HG03108 (cell line): ENCODE data around the gene ITGB2.
A peak's percentile ranks its signal among the peaks of the same experiment; 100 is the strongest.
"Not testable (repeated sequence)": the region's sequence is repeated elsewhere in the genome, so short reads cannot be mapped to it uniquely, and the experiment has no call there.

Experiments used
- ATAC-seq: cut with Tn5 transposase; IDR thresholded peaks from one replicate; pipeline ENCODE4 v1.9.1; 2021; ENCODE audit warnings: moderate library complexity; ENCODE audit not compliant: unreplicated experiment

Gene ITGB2

DNA sequence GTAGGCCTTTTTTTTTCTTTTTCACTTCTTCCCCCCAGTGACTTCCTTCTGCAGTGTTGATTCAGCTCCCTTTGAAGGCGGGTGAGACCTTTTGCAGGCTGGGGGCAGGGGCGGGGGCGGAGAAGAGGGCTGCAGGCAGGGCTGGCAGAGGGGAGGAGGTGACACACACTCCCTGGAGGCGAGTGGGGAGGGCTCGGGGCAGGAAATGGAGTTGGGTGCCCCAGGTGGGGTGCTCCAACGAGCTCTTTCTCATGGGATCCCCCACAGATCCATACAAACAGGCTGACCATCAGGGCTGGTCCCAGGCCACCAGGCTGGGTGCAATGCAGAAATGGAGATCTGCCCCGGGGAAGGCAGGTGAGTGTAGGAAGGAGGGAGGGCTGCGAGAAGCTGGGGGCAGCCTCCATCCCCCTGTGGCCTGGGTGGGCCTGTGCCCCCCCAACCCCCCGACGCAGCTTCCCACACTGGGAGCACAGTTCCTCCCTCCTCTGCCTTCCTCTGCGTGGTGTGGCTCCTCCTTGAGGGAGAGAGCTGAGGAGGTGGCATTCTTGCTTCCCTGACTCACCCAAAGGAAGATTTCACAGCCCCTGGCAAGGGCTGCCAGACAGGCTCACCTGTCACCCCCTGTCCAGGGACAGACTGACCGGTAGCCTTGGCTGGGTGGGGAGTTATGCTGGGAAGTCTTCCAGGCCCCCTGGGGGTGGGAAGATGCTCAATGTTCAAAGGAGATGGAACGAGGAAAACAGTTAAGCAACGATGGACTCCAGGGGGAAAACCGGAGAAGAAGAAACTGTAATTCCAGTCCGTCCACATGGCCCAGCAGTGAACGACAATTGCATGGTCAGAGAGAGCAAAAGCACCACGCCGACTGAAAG lies 7.1 kb upstream of the ITGB2 start:
- ATAC-seq = peak; percentile 40

DNA sequence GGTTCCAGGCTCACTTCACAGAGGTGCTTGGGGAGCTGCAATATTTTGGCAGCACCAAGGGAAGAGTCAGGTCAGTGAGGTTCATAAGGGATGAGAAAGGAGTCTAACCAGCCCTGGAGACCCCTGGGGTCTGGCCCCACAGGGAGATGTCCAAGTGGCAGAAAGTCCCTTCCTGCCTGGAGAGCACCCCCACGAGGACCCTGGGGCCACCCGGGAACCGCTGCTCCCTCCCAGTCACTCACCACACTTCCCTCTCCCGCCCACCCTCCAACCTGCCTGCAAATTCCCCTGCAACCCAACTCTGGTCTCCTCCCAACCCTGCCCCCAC lies 6.5 kb upstream of the ITGB2 start:
- no peak for ATAC-seq

DNA sequence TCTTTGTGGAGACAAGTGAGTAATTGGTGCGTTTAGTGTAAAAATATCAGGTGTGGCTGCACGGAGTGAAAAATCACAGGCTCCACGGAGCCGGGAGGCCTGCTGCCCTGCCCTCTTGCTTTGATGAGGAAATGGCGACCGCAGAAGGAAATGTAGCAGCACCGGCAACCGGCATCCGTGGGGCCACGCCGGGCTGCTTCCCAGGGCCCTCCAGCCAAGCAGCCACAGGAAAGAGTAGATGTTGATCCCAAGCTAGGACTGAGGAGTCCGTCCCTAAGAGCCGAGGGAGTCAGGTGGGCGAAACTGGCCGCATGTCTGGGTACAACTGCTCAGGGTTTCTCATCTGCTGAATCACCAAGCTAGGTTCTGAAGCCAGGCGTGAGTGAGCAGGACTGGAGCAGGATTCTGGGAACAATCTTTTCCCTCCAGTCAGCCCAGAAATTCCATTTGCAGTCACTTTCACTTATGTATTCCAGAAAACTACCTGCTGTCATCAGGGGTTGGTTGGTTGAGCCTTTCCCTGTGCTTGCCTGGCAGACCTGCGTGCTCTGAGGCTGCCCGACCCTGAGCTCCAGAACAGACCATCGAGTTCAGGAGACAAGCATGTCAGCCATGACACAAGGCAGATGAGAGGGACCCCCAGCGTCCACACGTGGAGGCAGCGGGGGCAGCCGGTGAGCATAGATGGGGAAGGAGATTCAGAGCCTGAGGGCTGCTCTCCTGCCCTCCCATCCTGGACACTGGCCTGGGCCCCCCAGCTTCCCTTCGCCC lies 5.8 kb upstream of the ITGB2 start:
- ATAC-seq = no peak

DNA sequence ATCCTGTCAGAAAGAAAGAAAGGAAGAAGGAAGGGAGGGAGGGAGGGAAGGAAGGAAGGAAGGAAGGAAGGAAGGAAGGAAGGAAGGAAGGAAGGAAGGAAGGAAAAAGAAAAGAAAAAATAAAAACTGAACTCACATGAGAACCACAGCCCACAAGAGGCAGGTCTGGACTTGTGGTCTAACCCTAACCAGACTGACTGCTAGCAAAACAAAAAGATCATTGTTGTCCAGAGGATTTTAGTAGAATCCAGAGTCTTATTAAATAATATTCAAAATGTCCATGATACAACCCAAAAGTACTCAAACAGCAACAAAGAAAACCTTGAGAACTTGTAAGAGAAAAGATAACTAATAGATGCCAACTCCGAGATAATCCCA lies 4.7 kb upstream of the ITGB2 start:
- ATAC-seq = no peak

DNA sequence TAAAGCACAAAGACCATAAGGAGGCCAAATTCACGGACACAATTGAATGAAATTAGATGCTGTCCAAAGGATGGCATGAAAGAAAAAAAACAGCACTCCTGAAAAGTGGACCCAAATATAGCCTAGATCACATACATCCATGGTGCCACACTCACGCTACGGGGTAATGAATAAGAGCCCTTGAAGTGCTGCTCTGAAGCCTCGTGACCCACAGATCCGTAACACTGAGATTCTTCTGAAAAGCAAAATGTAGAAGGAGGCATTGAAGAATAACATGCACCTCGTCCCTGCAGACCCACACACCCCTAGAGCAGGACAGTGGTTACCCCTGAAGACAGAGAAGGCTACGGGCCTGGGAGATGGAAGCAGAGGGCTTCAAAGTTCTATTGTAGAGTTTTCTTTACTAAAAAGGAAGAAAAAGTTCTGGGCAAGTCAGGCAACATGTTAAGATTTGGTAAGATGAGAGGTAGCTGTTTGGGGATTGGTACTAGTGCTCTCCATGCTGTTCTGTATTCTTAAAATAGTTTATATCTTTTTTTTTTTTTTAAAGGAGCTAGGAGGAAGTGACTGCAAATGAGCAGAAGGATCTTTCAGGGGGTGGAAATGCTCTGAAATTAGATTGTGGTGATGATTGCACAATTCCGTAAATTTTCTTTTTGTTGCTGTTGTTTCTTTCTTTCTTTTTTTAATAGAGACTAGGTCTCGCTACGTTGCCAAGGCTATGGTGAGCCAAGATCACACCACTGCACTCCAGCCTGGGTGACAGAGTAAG lies 4.1 kb upstream of the ITGB2 start:
- no peak for ATAC-seq

DNA sequence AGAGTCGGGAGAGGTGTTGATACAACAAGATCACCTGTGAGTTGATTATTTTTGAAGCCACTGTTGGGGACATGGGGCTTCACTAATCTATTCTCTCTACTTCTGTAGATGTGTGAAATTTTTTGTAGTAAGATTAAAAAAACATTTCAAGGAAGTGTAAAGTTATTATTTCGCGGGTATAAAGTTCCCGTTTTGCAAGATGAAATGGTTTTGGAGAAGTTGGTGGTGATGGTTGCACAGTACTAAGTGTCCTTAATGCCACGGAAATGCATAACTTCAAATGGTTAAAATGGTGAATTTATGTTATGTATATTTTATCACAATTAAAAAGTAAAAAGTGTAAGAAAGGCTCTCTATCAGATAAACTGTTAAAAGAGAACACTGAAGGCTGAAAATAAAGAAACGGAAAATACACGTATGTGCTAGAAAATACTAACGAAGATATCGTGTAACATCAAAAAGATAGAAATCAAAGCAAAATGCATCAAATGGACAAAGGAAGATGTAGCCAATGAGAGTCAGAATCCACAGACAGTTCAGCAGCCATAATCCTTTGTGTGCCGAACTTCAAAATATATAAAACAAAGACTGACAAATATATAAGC lies 2.9 kb upstream of the ITGB2 start:
- no peak for ATAC-seq

DNA sequence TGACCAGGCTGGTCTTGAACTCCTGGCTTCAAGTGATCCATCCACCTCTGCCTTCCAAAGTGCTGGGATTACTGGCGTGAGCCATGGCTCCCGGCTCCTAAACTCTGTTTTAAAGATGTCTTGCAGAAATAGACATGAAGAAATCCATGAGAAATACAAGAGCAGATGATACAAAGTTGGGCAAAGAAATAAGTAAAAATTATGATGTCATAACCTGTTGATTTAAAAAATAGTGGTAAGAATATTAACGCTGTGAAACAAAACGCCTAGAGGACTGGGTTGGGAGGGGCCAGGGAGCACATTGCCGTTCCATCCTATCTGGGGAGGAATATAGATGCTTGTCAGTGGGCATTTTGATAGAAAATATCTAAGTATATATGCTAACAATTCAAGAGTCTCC lies 1.2 kb upstream of the ITGB2 start:
- ATAC-seq = no peak

DNA sequence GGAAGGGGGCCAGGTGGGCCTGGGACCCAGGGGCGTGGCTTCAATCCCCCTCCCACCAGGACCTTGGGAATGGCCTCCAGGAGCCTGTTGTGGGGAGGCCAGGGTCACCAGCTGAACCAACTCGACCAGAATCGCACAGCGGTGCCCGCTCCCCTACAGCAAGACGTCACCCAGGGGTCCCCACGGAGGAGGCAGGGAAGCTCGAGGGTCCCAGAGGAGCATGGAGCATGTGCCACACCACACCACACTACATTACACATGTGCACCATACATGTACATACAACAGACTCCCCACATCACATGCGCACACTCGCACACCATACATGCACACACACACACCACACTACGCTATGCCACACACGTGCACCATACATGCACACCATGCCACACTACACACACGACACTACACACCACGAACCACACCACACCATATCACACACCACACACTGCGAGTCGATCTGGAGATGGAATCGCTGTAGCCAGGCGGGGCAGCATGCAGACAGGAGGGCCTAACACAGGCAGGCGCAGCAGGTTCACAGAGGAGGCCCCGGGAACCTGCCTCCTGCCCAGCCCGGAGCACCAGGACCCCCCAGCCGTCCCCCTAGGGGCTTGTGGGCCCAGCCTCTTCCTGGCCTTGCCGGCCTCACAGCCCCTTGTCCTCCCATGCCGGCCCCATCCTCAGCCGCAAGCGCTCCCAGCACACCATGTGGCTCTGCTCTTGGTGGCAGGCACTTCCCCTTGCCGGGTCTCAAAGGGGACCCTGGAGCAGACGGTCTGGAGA lies 596 bp downstream of the ITGB2 start:
- ATAC-seq = peak; percentile 10

DNA sequence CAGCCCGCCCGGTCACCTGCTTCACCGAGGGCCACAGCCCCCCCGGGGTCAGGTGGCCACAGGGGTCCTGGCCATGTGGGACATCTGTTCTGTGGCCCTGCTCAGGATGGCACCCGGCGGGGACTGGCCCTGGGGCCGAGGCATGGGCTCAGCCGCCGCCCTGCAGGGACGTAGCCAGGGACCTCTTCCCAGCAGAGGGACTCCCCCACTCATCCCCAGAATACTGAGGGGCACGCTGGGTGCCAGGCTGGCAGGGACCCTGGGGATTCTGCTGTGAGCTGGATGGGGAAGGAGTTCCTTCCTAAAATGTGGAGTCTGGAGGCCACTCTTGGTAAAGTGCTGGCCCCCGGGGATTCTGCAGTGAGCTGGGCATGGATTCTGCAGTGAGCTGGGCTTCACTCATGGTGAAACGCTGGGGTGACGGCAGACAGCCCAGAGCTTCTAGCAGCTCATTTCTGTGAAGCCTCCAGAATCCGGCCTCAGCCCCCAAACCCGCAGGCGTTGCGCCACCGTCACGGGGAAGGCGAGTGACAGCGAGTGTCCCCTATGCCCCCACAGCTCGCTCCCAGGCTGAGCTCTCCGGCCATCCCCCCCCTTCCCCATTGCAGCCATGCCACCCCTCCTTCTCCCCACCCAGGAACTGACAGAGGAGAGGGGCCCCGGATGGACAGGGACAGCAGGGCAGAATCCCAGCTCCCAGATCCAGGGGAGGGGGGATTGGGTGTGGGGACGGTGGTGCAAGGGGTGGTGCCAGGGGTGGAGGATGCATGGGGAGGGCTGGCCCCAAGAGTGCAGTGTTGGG lies 1.4 kb downstream of the ITGB2 start:
- no peak for ATAC-seq

DNA sequence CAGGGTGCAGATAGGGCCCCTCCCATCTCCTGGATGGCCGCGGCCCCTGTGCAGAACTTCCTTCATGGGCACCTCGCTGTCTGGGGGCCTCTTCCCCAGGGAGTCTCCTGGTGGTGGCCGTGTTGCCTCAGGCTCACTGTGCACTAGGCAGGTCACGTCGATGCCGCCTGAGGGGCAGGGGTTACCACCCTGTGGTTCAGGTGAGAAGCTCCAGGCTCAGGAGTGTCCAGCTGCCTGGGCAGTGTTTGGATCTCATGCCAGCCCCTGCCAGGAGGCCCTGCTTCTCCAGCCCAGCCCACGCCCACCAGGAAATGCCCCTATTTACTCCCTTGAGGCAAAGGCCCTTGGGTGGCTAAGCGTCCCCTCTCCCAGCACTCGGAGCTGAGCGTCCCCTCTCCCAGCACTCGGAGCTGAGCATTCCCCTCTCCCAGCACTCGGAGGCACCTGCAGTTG lies 2.1 kb downstream of the ITGB2 start:
- ATAC-seq = no peak

DNA sequence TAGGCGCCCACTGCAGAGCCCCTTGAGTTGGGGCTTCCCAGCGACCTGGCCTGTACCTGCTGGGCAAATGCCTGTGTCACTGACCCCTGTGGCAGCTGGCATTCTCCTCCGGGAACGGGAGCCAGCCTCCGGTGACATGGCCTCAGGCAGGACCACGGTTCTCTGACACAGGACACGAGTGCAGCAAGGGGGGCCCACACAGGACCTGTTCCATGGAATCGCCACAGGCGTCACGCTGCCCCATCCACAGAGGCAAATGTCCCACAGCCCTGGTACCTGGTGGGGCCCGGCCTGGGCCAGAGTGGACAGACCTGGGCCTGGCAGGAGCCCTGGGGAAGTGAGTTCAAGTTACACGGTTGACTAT lies 2.6 kb downstream of the ITGB2 start:
- no peak for ATAC-seq

DNA sequence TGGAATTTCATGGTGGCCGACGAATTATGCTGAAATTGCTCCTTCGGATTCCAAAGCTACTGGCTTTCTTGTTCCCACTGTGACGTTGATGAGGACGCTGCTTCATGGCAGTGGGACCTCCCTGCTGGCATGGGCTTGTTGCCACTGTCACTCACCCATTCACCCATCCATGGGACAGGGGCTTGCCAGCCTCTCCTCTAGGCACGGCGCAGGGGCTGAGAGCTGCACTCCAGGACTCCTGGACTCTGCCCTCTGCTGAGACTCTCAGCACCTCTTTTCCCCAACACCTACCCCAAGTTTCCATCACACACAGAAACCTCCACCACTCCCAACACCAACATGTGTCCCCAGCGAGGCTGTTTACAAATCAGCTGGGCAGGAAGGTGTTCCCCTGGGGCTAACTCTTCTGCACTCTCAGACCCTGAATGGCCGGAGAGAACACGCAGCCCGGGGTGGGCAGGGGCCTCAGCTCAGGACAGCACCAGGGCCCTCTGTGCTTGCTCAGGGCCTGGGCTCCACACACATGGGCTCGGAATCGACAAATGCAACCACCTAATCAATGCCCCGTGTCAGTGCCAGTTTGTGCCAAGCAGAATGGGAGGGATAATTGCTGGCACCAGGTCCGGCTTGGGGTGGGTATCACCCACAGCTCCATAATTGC lies 3.1 kb downstream of the ITGB2 start:
- no peak for ATAC-seq

DNA sequence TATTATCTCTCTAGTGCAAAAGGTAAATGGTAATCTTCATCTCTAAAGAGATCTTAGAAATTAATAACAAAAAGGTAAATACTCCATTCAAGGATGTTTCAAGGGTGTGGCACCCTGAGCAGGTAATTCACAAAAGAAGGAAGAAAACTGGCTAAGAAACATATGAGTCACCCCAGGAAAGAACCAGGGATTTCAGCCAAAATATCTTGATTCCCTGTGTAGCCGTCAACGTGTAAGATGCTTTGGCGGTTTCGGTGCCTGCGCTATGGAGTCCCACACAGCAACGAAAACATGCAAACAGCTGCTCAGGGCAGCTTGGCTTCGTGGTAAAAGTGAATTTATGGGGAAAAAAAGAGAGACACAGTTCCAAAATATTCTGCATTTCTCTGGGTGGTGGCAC lies 3.7 kb downstream of the ITGB2 start:
- no peak for ATAC-seq

DNA sequence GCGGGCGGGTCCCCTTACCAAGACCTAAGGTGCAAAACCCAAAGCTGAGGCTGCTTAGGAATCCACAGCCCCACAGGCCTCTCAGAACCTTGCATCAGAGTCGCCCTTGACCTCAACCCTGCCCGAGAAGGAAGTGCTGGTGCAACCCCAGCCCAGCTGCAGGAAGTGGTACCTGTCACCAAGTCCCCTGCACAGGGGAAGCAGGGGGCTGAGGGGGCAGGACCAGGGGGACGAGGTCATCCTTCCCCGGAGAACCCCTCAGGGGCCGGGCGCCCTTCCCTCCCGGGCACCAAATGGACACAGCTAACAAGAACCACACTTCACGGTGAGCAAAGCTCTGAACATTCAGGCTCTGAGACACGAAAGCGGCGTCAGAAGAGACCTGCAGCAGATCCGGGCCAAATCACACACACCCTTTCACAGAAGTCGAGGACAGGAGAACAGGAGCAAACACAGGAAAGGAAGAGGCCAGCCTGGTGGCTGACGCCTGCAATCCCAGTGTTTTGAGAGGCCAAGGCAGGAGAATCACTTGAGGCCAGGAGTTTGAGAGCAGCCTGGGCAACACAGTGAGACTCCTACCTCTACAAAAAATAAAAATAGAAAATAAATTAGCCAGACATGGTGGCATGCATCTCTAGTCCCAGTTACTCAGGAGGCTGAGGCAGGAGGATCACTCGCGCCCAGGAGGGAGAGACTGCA lies 6.4 kb downstream of the ITGB2 start:
- ATAC-seq = no peak

DNA sequence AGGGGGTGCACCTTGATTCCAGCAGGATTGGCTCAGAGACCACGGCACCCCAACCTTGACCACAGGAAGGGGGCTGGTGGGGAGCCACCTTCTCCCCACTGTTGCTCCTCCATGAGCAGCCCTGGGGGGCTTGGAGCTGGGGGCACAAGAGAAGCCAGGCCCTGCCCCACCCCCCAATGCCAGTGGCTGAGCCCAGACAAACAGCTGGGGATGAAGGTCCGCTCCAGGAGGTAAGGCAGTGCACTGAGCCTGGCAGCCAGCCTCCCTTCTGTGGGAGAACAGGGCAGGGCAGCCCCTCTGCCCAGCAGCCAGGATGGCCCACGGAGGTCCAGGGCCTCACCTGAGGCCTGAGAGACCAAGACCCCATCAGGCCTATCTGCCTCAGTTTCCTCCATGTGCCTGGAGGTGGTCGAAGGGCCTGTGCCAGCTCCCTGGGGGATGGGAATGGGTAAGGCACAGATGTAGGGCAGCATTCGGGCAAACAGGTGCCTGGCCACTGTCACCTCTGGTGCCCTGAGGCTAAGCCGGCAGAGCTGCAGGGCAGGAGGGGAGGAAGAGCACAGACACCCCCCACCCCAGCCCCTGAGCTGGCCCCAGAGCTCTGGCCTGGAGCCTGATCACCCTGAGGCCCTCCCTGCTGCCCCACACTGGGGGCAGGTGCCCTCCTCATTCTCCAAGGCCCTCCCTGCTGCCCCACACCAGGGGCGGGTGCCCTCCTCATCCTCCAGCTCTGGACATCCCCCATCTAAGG lies 7.1 kb downstream of the ITGB2 start:
- ATAC-seq = no peak

DNA sequence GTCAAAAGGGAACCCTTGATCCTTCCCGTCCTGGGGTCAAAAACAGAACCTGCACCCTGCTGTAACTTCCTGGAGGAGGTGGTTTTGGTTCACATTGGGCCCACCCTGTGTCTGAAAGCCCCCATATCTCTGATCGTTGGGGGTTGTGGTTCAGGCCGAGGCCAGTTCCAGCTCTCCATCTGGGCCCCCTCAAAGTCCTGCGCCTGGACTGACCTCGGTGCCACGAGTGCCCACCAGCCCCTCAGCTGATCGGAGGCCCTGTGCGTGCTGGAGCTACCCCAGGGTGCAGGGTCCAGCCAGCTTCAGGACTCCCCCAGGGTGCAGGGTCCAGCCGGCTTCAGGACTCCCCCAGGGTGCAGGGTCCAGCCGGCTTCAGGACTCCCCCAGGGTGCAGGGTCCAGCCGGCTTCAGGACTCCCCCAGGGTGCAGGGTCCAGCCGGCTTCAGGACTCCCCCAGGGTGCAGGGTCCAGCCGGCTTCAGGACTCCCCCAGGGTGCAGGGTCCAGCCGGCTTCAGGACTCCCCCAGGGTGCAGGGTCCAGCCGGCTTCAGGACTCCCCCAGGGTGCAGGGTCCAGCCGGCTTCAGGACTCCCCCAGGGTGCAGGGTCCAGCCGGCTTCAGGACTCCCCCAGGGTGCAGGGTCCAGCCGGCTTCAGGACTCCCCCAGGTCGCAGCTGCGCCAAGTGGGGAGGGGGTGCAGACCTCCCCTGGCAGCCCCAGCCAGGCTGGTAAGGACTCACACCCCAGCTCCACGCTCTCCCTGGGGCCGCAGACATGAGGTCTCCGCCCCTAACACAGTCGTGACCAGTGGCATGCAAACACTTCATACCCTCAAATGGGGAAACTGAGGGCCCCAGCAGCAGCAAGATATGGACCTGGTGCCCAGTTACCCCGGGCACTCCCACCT lies 7.9 kb downstream of the ITGB2 start:
- ATAC-seq = not testable (repeated sequence)

DNA sequence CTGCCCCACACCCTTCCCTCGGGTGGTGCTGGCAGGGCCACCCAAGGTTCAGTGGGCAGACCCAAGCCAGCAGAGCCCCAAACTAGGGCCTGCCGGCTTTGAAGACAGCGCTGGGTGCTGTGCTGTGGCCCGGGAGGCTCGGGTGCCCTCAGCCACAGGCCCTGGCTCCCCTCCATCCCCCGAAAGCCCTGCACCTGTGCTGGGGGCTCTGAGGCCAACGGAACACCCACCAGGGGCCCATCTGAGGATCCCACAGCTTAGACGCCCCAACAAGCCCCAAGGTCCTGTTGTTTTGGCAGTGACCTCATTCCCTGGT lies 8.6 kb downstream of the ITGB2 start:
- ATAC-seq = no peak
